HG02623 (cell line): ENCODE measurements around the gene RAPGEF6.
"Not testable (repeated sequence)": the region's sequence is repeated elsewhere in the genome, so short reads cannot be mapped to it uniquely, and the experiment has no call there.

Experiments
- ATAC-seq: cut with Tn5 transposase; IDR thresholded peaks from one replicate; pipeline ENCODE4 v1.9.1; 2021; ENCODE audit warnings: moderate library complexity; ENCODE audit not compliant: unreplicated experiment

Gene RAPGEF6

DNA sequence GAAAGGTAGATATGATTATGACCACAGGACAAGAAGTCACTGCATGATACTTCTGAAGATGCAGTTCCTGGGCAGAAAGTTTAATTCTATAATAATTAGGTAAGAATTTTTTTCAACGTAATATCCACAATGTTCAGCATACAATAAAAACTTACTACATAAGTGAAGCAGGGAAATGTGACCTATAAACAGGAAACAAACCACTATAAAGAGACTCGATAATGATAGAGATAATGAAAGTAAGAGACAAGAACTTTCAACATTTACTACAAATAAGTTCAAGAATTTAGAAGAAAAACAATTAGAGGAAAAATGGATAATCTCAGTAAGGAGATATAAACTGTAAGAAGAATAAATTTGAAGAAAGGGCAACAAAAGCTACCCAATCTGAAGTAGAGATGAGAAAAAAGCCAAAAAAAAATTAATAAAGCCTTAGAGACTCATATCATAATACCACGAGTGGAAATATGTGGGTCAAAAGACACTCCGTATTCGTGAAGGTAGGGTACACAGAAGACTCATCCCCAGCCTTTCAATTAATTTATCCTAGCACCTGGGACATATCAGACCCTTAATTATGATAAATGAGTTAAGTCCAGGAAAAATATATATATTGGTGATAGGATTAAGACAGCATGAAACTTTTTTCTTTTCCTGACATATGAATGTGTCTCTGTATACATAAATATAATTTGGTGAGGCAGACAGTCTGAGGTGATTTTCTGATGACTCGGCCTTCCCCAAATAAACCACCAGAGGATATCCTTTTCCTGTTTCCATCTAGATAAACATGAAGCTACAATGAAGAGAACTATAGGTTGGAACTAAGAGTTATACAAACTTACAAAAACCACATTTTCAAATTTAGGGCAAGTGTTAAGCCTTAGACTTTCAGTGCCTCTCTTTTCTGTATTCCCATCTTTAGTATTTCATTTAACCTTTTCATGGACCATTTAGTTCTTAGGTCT, 120.4 kb downstream of the RAPGEF6 start:
- ATAC-seq = no peak

DNA sequence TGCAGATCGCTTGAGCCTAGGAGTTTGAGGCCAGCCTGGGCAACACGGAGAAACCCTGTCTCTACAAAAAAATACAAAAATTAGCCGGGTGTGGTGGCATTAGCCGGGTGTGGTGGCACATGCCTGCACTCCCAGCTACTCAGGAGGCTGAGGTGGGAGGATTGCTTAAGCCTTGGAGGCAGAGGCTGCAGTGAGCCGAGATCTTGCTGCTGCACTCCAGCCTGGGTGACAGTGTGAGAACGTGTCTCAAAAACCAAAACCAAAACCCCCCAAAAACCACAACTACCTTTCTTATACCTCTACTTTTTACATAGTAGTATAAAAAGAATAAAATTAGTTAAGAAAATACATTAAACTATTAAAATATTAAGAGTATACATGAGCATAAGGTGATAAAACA, 121.2 kb downstream of the RAPGEF6 start:
- ATAC-seq = no peak

DNA sequence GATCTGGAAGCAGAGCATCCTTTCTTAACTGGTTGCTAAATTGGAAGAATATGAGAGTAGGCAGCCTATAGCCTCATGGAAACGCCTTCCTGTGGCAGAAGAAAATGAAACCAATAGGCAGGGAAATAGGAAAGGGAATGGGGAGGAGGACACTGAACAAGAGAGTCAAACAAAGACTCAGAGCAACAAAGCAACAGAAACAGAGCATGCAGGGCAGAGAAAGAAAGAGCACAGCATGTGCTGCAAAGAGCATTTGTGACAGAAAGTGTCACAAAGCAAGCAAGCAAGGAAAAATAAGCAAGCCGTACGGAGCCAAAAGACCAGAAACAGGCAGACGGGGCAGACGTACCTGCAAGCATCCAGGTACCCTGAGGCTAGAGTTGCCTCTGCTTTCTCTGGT, 123.1 kb downstream of the RAPGEF6 start:
- no peak for ATAC-seq

DNA sequence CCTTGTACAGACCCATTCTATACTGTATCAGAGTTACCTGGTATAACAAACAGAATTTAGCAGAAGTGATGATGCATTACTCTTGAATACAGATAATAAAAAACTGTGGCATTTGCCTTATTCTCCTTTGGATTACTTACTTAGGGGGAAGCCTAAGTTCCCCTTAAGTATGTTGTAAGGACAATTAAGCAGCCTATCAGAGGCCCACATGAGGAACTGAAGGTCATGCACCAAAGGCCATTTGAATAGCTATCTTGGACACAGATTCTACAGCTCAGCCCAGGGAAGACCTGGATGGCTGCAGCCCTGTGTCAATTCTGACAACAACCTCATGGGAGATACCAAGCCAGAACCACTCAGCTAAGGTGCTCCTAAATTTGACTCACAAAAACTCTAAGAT, 125.2 kb downstream of the RAPGEF6 start:
- no peak for ATAC-seq

DNA sequence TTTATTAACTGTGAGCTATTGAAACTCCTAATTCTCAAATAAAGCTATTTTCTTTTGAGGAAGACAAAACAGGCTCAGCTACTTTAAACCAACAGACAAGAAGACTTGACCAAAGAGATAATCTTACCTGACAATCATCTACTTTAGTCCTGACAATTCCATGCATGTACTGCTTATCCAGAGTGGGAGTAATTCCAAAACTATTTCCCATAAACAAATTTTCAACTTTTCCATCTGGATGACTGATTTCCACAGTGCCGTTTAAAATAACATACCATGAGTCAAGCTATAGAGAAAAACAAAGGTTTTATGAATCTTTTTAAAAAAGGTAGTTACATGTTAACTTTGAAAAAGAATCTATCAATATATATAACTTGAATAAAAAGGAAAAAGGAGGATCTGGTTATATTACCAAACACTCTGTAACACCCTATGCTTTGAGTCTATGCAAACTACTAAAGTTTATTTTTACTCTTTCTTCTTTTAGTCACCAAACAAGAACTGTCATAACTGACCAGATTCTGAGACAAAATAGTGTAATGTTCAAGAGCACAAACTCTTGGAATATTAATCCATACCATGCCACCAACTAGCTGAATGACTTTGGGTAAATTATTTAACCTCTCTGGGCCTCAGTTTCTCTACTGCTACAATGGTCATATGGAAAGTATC, 129.7 kb downstream of the RAPGEF6 start:
- ATAC-seq = peak; percentile 67

DNA sequence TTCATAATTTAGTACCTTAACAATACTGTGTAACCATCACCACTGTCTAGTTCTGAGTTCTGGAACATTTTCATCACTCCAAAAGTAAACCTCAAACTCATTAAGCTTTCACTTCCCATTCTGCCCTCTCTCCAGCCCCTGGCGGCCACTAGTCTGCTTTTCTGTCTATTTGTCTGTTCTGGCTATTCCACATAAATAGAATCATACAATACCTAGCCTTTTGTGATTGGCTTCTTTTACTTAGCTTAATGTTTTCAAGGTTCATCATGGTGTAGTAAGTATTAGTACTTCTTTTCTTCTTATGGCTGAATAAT, 138.7 kb downstream of the RAPGEF6 start:
- peak; percentile 97 for ATAC-seq

DNA sequence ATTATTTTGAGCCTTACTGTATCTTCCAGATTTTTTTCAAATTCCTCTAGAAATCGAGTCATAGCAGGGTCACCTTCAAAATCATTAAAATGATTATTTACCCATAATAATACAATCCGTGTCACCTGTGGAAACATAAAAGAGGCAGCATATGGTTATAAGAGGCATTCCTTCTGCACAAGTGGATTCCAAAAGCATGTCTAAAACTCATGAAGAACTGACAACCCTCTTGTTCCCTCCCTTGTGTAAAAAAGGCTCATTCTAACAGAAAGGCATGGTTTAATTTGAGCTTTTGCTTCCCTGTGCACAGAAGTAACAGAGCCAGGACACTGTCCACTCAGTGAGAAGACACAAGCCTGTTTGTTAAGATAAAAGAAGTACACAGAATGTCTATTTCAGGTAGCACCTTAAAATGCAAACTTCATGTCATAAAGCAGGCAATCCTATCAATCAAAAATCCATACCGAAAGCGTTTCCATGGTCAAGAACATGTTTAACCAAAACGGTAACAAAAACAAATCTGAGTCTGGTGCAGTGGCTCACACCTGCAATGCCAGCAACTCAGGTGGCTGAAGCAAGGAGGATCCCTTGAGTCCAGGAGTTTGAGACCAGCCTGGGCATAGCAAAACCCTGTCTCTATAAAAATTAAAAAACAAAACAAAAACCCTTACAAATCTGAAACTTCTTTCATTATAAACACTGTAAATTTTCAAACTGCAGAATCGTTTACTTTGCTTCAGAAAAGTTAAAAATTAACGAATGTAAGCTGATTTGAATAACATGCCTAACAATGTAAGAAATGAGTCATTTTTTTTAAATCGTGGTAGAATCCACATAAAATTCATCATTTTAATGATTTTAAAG, 139.3 kb downstream of the RAPGEF6 start:
- ATAC-seq = peak; percentile 22

DNA sequence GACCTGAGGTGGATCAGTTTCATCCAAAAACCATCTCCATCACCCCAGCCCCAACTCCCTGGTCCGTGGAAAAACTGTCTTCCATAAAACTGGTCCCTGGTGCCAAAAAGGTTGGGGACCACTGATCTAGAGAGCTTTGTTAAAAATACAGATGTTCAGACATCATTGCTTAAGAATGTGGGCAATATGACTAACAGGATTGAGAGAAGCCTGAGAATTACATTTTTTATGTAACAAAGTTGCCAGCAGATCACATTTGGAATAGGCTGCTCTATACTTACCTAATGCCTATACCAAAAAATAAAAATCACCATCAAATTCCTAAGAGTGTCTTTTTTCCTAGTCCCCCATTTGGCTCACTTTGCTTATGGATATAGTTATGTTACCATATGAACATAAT, 143.3 kb downstream of the RAPGEF6 start:
- ATAC-seq = no peak

DNA sequence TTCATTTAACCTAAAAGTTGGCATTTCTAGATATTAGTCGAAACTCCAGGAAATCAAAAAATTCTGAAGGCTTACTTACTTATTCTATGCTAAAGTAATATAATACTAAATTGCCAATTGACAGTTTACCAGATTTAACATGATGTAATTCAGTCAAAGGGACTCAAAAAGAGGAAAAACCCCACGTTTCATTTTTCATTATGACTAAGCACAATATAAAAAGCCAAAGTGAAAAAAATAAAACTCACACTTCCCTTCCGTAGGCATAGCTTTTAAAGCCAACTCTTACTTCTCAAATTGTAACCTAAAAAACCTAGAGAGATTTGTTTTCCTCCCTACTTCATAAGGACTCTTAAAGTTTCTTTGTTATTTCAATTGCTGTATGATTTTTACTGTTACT, 146.6 kb downstream of the RAPGEF6 start:
- ATAC-seq = peak; percentile 85

DNA sequence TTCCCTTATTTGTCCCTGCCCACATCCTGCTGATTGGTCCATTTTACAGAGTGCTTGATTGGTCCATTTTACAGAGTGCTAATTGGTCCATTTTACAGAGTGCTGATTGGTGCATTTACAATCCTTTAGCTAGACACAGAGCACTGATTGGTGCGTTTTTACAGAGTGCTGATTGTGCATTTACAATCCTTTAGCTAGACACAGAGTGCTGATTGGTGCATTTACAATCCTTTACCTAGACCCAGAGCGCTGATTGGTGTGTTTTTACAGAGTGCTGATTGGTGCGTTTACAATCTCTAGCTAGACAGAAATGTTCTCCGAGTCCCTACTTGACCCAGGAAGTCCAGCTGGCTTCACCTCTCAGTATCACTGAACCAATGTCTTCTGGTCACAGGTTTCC, 147.7 kb downstream of the RAPGEF6 start:
- ATAC-seq = not testable (repeated sequence)

DNA sequence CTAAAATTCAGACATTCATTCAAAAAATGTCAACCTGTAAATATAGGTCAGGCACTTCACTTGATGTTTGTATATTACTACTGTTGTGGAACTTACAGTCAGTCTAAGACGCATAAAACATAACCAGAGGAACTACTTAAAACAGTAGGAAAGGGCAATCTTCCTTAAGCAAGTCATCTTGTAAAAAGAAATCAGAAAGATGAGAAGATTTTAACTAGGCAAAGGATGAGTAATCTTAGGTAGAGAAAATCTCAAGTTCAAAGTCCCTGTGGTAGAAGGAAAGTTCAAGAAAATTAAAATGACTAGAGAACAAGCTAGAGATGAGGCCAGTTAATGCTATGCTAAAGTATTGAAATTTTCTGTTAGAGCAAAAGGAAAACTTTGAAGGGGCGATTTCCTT, 152.4 kb downstream of the RAPGEF6 start:
- no peak for ATAC-seq

DNA sequence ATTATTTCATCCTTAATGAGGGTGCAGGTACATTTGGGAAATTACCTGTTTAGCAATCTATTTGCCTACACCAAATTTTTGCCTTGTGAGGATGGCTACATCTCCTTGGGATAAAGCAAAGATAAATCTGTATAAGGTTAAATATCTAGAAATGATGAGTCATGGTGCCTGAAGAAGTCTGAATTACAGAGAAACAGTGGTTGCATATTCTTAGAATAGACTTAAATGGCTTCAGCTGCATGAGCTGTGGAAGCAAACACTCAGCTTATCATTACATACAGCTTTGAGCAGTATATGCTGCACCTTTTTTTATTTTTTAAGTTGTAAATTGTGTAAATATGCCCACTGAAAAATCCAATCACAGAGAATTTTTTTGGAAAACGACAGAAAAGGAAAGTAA, 153.5 kb downstream of the RAPGEF6 start:
- ATAC-seq = no peak

DNA sequence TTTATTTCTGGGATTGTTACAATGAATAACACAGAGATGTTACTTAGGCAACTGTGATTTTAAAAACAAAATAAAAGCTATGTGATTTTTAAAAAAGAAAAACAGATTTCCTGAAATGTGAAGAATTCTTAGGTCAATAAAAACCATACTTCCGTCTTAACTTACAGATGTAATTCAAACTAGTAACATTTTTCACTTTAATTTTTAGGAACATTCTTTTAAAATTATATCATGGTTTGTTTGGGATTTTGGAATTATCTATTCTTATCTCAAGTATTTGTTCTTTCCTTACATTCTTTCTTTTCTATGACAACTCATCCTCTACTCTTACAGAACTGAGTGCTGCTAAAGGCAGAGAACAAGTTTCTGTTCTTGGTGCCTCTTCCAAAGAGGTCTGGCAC, 159.5 kb downstream of the RAPGEF6 start:
- no peak for ATAC-seq

DNA sequence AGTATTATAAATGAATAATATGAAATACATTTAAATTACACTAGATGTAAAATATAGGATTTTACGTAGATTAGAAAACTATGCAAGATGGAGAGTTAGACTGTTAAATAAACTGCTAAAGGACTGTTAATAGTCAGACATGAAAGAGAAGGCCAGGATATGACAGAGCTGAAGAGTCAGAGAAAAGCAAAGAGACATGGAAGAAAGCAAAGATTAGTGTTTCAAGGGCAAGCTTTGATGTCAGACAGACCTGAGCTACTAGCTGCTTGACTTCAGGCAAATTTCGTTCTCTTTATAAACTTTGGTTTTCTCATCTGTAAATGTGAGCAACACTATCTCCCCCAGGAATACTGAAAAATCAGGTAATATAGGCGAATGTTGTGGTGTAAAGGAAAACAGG, 161.3 kb downstream of the RAPGEF6 start:
- no peak for ATAC-seq

DNA sequence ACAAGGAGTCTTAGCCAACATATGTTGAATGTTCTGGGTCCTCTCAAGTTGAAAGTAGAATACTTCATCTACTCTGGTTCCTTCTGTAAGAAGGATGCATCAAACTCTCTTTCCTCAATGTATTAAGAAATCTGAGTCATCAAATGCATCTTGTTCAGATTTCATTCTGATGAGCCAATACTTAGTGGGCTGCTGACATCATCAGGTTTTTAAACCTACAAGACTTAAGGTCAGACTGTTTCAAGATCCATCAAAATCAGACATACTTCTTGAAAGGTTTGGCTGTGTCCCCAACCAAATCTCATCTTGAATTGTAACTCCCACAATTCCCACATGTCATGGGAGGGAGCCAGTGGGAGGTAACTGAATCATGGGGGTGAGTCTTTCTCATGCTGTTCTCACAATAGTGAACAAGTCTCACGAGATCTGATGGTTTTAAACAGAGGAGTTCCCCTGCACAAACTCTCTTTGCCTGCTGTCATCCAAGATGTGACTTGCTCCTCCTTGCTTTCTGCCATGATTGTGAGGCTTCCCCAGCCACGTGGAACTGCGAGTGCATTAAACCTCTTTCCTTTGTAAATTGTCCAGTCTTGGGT, 168.8 kb downstream of the RAPGEF6 start:
- ATAC-seq = no peak

DNA sequence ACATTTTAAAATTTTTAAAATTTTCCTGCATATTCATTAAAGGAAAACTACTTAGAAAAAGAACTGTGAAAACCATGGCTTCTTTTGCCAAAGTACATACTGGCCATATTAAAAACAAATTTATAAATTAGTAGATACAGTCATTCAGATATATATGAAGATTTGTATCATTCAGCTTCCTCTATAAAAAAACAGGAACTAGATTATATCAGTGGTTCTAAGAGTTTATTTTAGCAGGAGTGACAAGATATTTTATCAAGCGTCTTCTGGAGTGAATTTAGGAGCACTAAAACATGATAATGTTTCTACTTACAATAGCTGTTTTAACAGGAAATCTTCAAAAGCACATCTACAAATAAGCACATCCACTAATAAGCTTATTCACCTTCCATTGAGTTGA, 171.4 kb downstream of the RAPGEF6 start:
- no peak for ATAC-seq

DNA sequence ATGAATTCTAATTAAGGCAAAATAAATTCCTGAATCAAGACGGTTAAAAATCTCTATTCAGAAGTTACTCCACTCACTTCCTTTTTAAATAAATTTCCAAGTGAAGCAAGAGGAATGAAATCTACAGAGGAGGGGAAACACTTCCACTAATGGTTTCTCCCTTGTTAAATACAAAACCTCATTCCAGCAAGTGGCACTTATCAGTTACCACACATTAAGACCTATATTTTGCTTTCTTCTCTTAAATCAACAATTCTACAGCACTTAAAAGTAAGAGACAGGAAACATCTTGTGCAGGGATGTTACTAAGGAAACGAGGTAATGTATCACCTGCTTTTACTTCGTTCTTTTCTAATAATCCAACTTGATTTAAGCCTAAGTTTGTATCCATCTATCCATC, 172.6 kb downstream of the RAPGEF6 start:
- ATAC-seq = no peak

DNA sequence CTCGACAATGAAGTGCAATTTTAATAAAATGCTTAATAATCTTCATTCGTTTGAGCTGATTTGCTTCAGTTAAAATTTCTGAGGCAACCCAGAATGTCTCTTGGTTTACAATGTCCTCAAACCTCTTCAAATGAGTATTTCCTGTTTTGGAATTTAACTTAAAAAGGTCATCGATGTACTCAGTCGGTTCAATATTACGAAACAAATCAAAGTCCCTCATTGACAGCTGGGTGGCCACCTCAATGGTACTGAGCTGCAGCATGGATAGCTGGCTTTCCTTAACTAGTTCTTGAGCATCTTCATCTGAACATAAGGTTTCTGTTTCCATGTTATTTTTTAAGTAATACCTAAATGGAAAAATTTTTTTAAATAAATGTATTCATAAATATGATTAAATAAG, 173.3 kb downstream of the RAPGEF6 start:
- no peak for ATAC-seq

DNA sequence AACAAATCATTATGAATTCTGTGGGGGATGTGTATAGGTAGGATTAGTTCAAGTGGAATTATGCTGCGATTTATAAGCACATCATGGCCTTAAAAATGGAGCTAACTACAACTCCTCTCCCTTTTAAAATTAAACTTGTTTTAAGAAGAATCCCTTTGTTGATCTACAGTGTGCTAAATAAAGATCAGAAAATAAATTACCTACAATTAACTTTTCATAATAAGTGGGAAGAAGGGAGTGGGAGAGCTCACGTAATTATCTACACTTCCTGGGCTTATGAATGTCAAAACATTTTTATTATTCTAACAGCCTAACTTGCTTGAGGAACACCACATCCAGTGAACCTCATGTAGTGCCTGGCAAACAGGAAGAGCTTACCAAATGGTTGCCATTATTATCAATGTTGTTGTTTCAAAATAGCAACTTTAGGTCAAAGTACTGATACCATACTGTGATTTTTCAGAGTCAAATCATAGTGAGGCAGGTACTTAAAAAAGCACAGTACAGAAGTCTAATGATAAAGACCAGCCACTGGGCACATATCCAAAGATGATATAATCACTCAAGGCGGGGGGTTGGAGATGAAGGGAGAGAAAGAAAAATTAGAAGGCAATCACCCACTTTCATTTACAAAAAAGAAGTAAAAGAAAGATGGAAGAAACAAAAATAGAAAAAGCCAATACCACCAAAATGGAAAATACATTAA, 174.0 kb downstream of the RAPGEF6 start:
- no peak for ATAC-seq

DNA sequence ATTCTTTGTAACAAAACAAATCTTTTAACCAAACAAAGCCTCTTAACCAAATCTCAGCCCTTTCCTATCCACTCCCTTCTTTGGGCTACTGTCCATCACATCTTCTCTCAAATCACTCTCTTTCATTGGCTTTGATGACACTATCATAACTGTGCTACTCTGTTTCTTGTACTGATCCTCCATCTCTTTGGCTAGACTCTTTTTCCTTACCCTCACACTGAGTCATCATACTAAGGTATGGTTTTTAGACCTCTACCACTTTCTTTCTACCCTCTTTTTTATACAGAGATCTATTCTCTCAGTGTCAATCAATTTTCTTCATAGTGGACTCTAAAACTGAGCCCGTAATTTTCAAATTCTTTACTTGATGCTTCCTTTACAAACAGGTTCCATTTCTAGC, 174.9 kb downstream of the RAPGEF6 start:
- no peak for ATAC-seq

DNA sequence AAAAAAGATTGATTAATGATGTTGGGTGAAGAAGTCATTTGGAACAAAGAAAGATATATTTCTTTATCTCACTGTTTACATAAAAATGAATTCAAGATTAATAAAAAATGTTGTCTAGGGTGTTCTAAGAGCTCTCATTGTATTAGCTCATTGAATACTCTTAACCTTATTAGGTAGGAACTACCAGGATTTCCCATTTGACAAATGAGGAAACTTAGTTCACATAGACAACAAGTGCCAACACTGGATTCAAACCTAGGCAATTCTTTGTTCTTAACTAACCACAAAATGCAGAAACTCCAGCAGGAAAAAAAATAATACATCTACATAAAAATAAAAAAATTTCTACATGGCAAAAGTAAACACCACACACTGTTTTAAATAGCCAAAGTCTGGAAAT, 175.8 kb downstream of the RAPGEF6 start:
- ATAC-seq = no peak
